H1 (cell line): ENCODE data around the gene TBC1D2. TPM values are rescaled to one million over a fixed set of nuclear protein-coding genes. Genes with fewer than 3 reads are reported as not detected.

Experiments
- CTCF ChIA-PET: fragments of 300-600 bp; sonication (Branson Sonifier 250); formaldehyde crosslinking; loops from one replicate; lab custom pipeline; 2021; ENCODE audit not compliant: partially characterized antibody; lab: Charles Lee
- POLR2A ChIA-PET: fragments of 300-600 bp; sonication (Branson Sonifier 250); formaldehyde crosslinking; loops from one replicate; lab custom pipeline; 2021; ENCODE audit warnings: inconsistent platforms; ENCODE audit not compliant: partially characterized antibody; lab: Charles Lee
- DNase-seq, 2 experiments: peaks; one replicate each; pipeline versions ENCODE4 v3.0.0 to v3.0.0-alpha.2; 2010 to 2022; ENCODE audit warnings: low spot score in 2 of 2, low read depth in 1 of 2, mixed read lengths in 1 of 2
- FAIRE-seq: peaks from 2 replicates; lab custom pipeline; 2011; peaks lifted over from hg19 to GRCh38; lab: Jason Lieb, UNC
- H2AFZ ChIP-seq: 2 replicates; pipeline ENCODE4 v1.8.1; 2012; ENCODE audit warnings: low read length, inconsistent platforms
- H2AK5ac ChIP-seq: 2 replicates; pipeline ENCODE4 v1.6.1; 2013; ENCODE audit warnings: low read depth, low read length
- H2BK120ac ChIP-seq: replicated peaks from 2 replicates; pipeline ENCODE3; 2013; ENCODE audit warnings: low read depth, low read length, inconsistent platforms
- H2BK12ac ChIP-seq: 2 replicates; pipeline ENCODE4 v1.6.1; 2013; ENCODE audit warnings: low read depth, low read length
- H2BK15ac ChIP-seq: 2 replicates; pipeline ENCODE4 v1.6.1; 2013; ENCODE audit warnings: low read length
- H2BK20ac ChIP-seq: 2 replicates; pipeline ENCODE4 v1.6.1; 2013; ENCODE audit warnings: low read length
- H2BK5ac ChIP-seq: 2 replicates; pipeline ENCODE4 v1.6.1; 2013; ENCODE audit warnings: low read depth, low read length
- H3K14ac ChIP-seq: 2 replicates; pipeline ENCODE4 v1.6.1; 2013; ENCODE audit warnings: inconsistent platforms; ENCODE audit not compliant: insufficient read length
- H3K18ac ChIP-seq: 2 replicates; pipeline ENCODE4 v1.6.1; 2013; ENCODE audit warnings: low read length; ENCODE audit errors: extremely low read depth
- H3K23ac ChIP-seq: 2 replicates; pipeline ENCODE4 v1.6.1; 2013; ENCODE audit warnings: inconsistent platforms; ENCODE audit not compliant: insufficient read length
- H3K23me2 ChIP-seq: 2 replicates; pipeline ENCODE4 v1.6.1; 2013; ENCODE audit warnings: low read depth, low read length
- H3K27ac ChIP-seq: 2 replicates; pipeline ENCODE4 v1.6.1; 2011; ENCODE audit warnings: low read depth, low read length, inconsistent platforms
- H3K27me3 ChIP-seq, 4 experiments: replicated peaks in 1 of 4; 1 replicate in 1 of 4; 2 replicates in 3 of 4; pipeline versions ENCODE4 v1.6.1 to v1.8.1; 2011 to 2013; ENCODE audit warnings: low read length in 3 of 4, mild to moderate bottlenecking in 3 of 4, inconsistent platforms in 2 of 4, mixed read lengths in 2 of 4, moderate library complexity in 1 of 4; ENCODE audit not compliant: control insufficient read depth in 3 of 4, insufficient read depth in 3 of 4; ENCODE audit errors: extremely low read depth in 1 of 4
- H3K36me3 ChIP-seq, 4 experiments: 2 replicates each; pipeline versions ENCODE4 v1.6.1 to v1.8.1; 2011 to 2013; ENCODE audit warnings: mild to moderate bottlenecking in 4 of 4, low read length in 3 of 4, moderate library complexity in 2 of 4, control low read depth in 1 of 4, inconsistent platforms in 1 of 4; ENCODE audit not compliant: insufficient read depth in 4 of 4, control insufficient read depth in 2 of 4
- H3K4ac ChIP-seq: replicated peaks from 2 replicates; pipeline ENCODE3; 2013; ENCODE audit warnings: low read length, low read depth, mixed read lengths, inconsistent platforms; ENCODE audit not compliant: insufficient read length
- H3K4me1 ChIP-seq, 4 experiments: replicated peaks in 1 of 4; 1 replicate in 1 of 4; 2 replicates in 3 of 4; pipeline versions ENCODE4 v1.6.1 to v1.8.1; 2011 to 2013; ENCODE audit warnings: low read length in 3 of 4, inconsistent platforms in 2 of 4, mixed read lengths in 1 of 4; ENCODE audit not compliant: insufficient read depth in 4 of 4, control insufficient read depth in 3 of 4
- H3K4me2 ChIP-seq, 2 experiments: 2 replicates each; pipeline versions ENCODE4 v1.6.1 to v1.8.1; 2011 to 2013; ENCODE audit warnings: low read depth in 2 of 2, low read length in 2 of 2, control low read depth in 1 of 2, inconsistent platforms in 1 of 2, mild to moderate bottlenecking in 1 of 2; ENCODE audit not compliant: insufficient read depth in 1 of 2
- H3K4me3 ChIP-seq, 4 experiments: fragments of 200-600, 300-600 bp in 1 of 4; sonication (generic), shearing (Covaris generic), sonication (Bioruptor Twin) in 1 of 4; 2 replicates each; pipeline versions ENCODE4 v1.5.1 to v1.8.1; 2011 to 2016; ENCODE audit warnings: low read length in 4 of 4, low read depth in 3 of 4, control low read depth in 2 of 4, inconsistent platforms in 2 of 4, mild to moderate bottlenecking in 2 of 4, mixed read lengths in 1 of 4, moderate library complexity in 1 of 4; ENCODE audit not compliant: insufficient read depth in 2 of 4; ENCODE audit errors: extremely low read depth in 1 of 4
- H3K56ac ChIP-seq: replicated peaks from 2 replicates; pipeline ENCODE3; 2013; ENCODE audit warnings: low read depth, mild to moderate bottlenecking, mixed read lengths, low read length, inconsistent platforms; ENCODE audit not compliant: insufficient read length
- H3K79me1 ChIP-seq: 2 replicates; pipeline ENCODE4 v1.6.1; 2013; ENCODE audit warnings: low read depth, low read length, control low read depth
- H3K79me2 ChIP-seq, 2 experiments: 2 replicates each; pipeline versions ENCODE4 v1.6.1 to v1.8.1; 2012 to 2013; ENCODE audit warnings: low read length in 2 of 2, mild to moderate bottlenecking in 2 of 2, inconsistent platforms in 1 of 2; ENCODE audit not compliant: insufficient read depth in 2 of 2, control insufficient read depth in 1 of 2
- H3K9ac ChIP-seq, 4 experiments: replicated peaks in 1 of 4; 1 replicate in 1 of 4; 2 replicates in 3 of 4; pipeline versions ENCODE4 v1.6.1 to v1.8.1; 2011 to 2013; ENCODE audit warnings: low read depth in 3 of 4, low read length in 3 of 4, control low read depth in 2 of 4, mild to moderate bottlenecking in 2 of 4, moderate library complexity in 2 of 4, inconsistent platforms in 1 of 4; ENCODE audit errors: extremely low read depth in 1 of 4
- H3K9me3 ChIP-seq, 2 experiments: 2 replicates each; pipeline versions ENCODE4 v1.6.1 to v1.8.1; 2012 to 2013; ENCODE audit warnings: mild to moderate bottlenecking in 2 of 2, moderate library complexity in 2 of 2, control low read depth in 1 of 2, inconsistent platforms in 1 of 2, low read depth in 1 of 2, low read length in 1 of 2, mixed read lengths in 1 of 2; ENCODE audit not compliant: insufficient read depth in 2 of 2
- H4K20me1 ChIP-seq, 2 experiments: replicated peaks in 1 of 2; 2 replicates each; pipeline versions ENCODE3 to v1.8.1; 2011 to 2013; ENCODE audit warnings: inconsistent platforms in 2 of 2, low read length in 2 of 2, mild to moderate bottlenecking in 1 of 2; ENCODE audit not compliant: insufficient read depth in 2 of 2, control insufficient read depth in 1 of 2
- H4K5ac ChIP-seq: 2 replicates; pipeline ENCODE4 v1.6.1; 2013; ENCODE audit warnings: low read length, low read depth, mixed read lengths, inconsistent platforms; ENCODE audit not compliant: insufficient read length
- H4K8ac ChIP-seq: 2 replicates; pipeline ENCODE4 v1.8.0; 2013; ENCODE audit warnings: mild to moderate bottlenecking, moderate library complexity, low read length, inconsistent platforms; ENCODE audit not compliant: insufficient read depth; ENCODE audit errors: extremely low read depth
- H4K91ac ChIP-seq: replicated peaks from 2 replicates; pipeline ENCODE3; 2013; ENCODE audit warnings: low read length, mixed read lengths, inconsistent platforms; ENCODE audit not compliant: insufficient read length
- ATF2 ChIP-seq: IDR thresholded peaks from 2 replicates; pipeline ENCODE4 v1.6.1; 2012; ENCODE audit warnings: low read length, inconsistent platforms
- CEBPB ChIP-seq: IDR thresholded peaks from 2 replicates; pipeline ENCODE4 v1.6.1; 2012; ENCODE audit warnings: low read depth, low read length
- EP300 ChIP-seq, 2 experiments: IDR thresholded peaks; 1 replicate in 1 of 2; 2 replicates in 1 of 2; pipeline ENCODE4 v1.6.1; 2011 to 2012; ENCODE audit warnings: low read depth in 2 of 2, low read length in 2 of 2, mild to moderate bottlenecking in 2 of 2, borderline replicate concordance in 1 of 2, inconsistent platforms in 1 of 2, moderate library complexity in 1 of 2
- FOSL1 ChIP-seq: IDR thresholded peaks from 2 replicates; pipeline ENCODE4 v1.6.1; 2011; ENCODE audit warnings: mild to moderate bottlenecking, low read depth, low read length, moderate library complexity; ENCODE audit not compliant: insufficient read depth
- PHF8 ChIP-seq: fragments of 200-600 bp; sonication (generic); conservative IDR thresholded peaks from 2 replicates; pipeline ENCODE4 v1.7.1; 2012; ENCODE audit warnings: low read depth, mild to moderate bottlenecking, inconsistent platforms, low read length, moderate library complexity
- RAD21 ChIP-seq, 2 experiments: IDR thresholded peaks in 1 of 2; conservative IDR thresholded peaks in 1 of 2; 2 replicates each; pipeline ENCODE4 v1.6.1; 2011; ENCODE audit warnings: low read depth in 2 of 2, low read length in 2 of 2, improper control_type of control experiment in 1 of 2, inconsistent platforms in 1 of 2, mild to moderate bottlenecking in 1 of 2, moderate library complexity in 1 of 2
- SUZ12 ChIP-seq: fragments of 200-600 bp; sonication (generic); IDR thresholded peaks from 2 replicates; pipeline ENCODE4 v1.6.1; 2012; ENCODE audit warnings: mild to moderate bottlenecking, inconsistent platforms, low read length, moderate library complexity, mixed read lengths
- TCF12 ChIP-seq: IDR thresholded peaks from 2 replicates; pipeline ENCODE4 v1.6.1; 2011; ENCODE audit warnings: low read depth, mild to moderate bottlenecking, low read length
- WGBS, 2 experiments: shearing (Covaris generic) in 1 of 2; methylation state at CpG; one replicate each; pipeline versions ENCODE4 v1.1.6 to v1.1.7; 2013 to 2015; ENCODE audit warnings: low lambda C conversion rate in 2 of 2, mixed read lengths in 2 of 2, inconsistent platforms in 1 of 2, low coverage in 1 of 2, missing lambda C conversion rate in 1 of 2; ENCODE audit not compliant: insufficient replicate concordance in 2 of 2, insufficient coverage in 1 of 2, insufficient read length in 1 of 2; ENCODE audit errors: extremely low coverage in 1 of 2, missing lambda C conversion rate in 1 of 2; 5-methylcytosine and 5-hydroxymethylcytosine counted together
- polyA plus RNA-seq, 7 experiments: library from polyadenylated mRNA; depleted of rRNA in 3 of 7; stranded (reverse) in 5 of 7; unstranded in 2 of 7; fragments of >200 nt in 5 of 7; fragments of 200-250 nt in 2 of 7; gene quantifications; 1 replicate in 5 of 7; 2 replicates in 1 of 7; 4 replicates in 1 of 7; pipeline versions ENCODE4 v1.2.1 to v1.2.3, GENCODE V29; 2011 to 2013; ENCODE audit warnings: missing spikeins in 2 of 7, mixed read lengths in 2 of 7
- total RNA-seq: library from RNA; stranded (reverse); fragmentation: NEBNext Ultra II Directional; extraction: Animal tissue kit (Norgen Biotek cat#: 25700); gene quantifications from 2 replicates; pipeline ENCODE4 v1.2.1, GENCODE V29; 2021

The TBC1D2 gene
- total and polyA plus RNA-seq, 2 of the 8 experiments (the other 6 are each of a cell fraction or from before 2014, with no cell fraction given): 7.4 TPM

DNA sequence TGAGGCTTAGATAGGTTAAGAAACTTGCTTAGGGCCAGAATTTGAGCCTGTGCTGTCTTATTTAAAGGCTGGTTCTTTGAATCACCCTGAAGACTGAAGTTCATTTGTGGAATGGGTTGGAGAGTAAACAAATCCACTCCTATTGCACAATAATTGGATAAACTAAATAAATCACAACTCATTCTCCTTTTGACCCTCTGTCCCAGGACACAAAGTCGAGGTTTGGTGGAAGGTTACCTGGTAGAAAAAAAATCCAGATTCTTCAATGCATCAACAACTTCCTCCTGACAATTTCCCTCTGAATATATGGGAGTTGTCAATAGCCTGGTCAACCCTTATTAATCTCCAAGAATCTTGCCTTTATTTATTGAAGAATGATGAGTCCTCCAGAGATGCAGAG is 28.9 kb downstream of the TBC1D2 start:
- TF ChIP-seq EP300 (IDR thresholded peaks at IDR 0.05; ENCODE audit: borderline replicate concordance in 1 of 2, low read depth in 2 of 2, low read length in 2 of 2) (no peak), ATF2 (no peak), PHF8 (no peak), FOSL1 (no peak), CEBPB (peak; percentile 14; the same call in 1 of the 2 replicates), SUZ12 (no peak), TCF12 (no peak), RAD21 (IDR thresholded peaks at IDR 0.05 in 1 of 2, conservative IDR thresholded peaks at IDR 0.05 in 1 of 2; ENCODE audit: low read depth in 2 of 2, low read length in 2 of 2) (no peak)
- Histone ChIP-seq H2AFZ (no peak overlapping the region), H3K18ac (no peak overlapping the region), H2BK15ac (no peak overlapping the region), H3K4me3 (no peak overlapping the region), H2BK20ac (no peak overlapping the region), H4K5ac (no peak overlapping the region), H3K79me2 (no peaks in the 10 kb centered on the region), H2BK12ac (no peak overlapping the region), H4K20me1 (no peaks in the 10 kb centered on the region), H4K91ac (no peak overlapping the region), H3K27ac (no peak overlapping the region), H3K4ac (no peak overlapping the region), H3K27me3 (no peaks in the 10 kb centered on the region), H2BK120ac (no peak overlapping the region), H3K9ac (no peak overlapping the region), H3K56ac (no peak overlapping the region), H3K4me2 (no peak overlapping the region), H3K36me3 (peaks cover 2 to 16% (median 3%) of the 10 kb centered on the region in 4 experiments; a peak in 4 of 8 replicates), H2BK5ac (no peak overlapping the region), H3K14ac (no peak overlapping the region), H2AK5ac (no peak overlapping the region), H3K79me1 (no peaks in the 10 kb centered on the region), H3K23ac (no peak overlapping the region), H4K8ac (no peak overlapping the region), H3K9me3 (no peaks in the 10 kb centered on the region), H3K23me2 (no peaks in the 10 kb centered on the region), H3K4me1 (no peaks in the 10 kb centered on the region)
- CTCF ChIA-PET: interaction anchor here (1.3 to 1.6 kb wide), 3 partner anchors 8 to 21 kb away, joined by 3 to 4 read pairs (median 4); no protein-coding TSS in a partner anchor
- 80% methylated on average over 1 of the region's 1 CpG; no CpG with 5 or more reads in 1 of the 2 experiments for WGBS, 2 experiments
- POLR2A ChIA-PET: no interaction called here
- FAIRE-seq (no peak), DNase-seq (no peak)
